K562 (cell line): ENCODE results near the gene KCNJ12. TPM values are rescaled to one million over a fixed set of nuclear protein-coding genes. Genes with fewer than 3 reads are reported as not detected.
"Not testable (repeated sequence)": the region's sequence is repeated elsewhere in the genome, so short reads cannot be mapped to it uniquely, and the experiment has no call there.

ENCODE experiments used
- ATAC-seq: fragments of 200-7000 bp; cut with Tn5 transposase; 3 replicates; pipeline ENCODE4 v1.9.1; 2020; ENCODE audit warnings: moderate library complexity
- BruUV-seq: library from RNA; stranded (reverse); fragments of 400-500 nt; replicated peaks from 2 replicates; lab custom pipeline; 2021; lab: Mats Ljungman, UMichigan
- CTCF ChIA-PET: fragments of 300-600 bp; formaldehyde crosslinking; extraction: SDS; loops from one replicate; lab custom pipeline; 2021; ENCODE audit warnings: low intra/inter-chr PET ratio; lab: Yijun Ruan, JAX
- POLR2A ChIA-PET: fragments of 300-600, 350-650 bp; sonication (Branson Sonifier 250); formaldehyde crosslinking; extraction: SDS; loops from one replicate; lab custom pipeline; 2021; ENCODE audit warnings: antibody characterized with exemption, inconsistent platforms; lab: Yijun Ruan, JAX
- DNase-seq, 4 experiments: peaks; one replicate each; pipeline versions ENCODE4 v3.0.0 to v3.0.0-alpha.2; 2011 to 2018; ENCODE audit warnings: low spot score in 3 of 4, mixed read lengths in 3 of 4; ENCODE audit errors: extremely low read depth in 1 of 4
- FAIRE-seq: peaks from 2 replicates; lab custom pipeline; 2011; peaks lifted over from hg19 to GRCh38; lab: Jason Lieb, UNC
- H2AFZ ChIP-seq: 2 replicates; pipeline ENCODE4 v1.6.0; 2011; ENCODE audit warnings: low read depth, low read length, control low read depth, inconsistent platforms
- H3K27ac ChIP-seq: fragments of 200-600 bp; 3 replicates; pipeline ENCODE4 v1.8.0; 2011; ENCODE audit warnings: low read depth, mild to moderate bottlenecking, control low read depth, inconsistent platforms, low read length, moderate library complexity, mixed read lengths; ENCODE audit errors: extremely low read depth
- H3K27me3 ChIP-seq, 2 experiments: fragments of 300-600 bp in 1 of 2; 2 replicates in 1 of 2; 3 replicates in 1 of 2; pipeline versions ENCODE4 v1.6.0 to v1.8.0; 2011; ENCODE audit warnings: inconsistent platforms in 2 of 2, low read length in 2 of 2, mild to moderate bottlenecking in 1 of 2, mixed read lengths in 1 of 2, moderate library complexity in 1 of 2; ENCODE audit not compliant: control insufficient read depth in 2 of 2, insufficient read depth in 2 of 2
- H3K36me3 ChIP-seq: fragments of 300-600 bp; 3 replicates; pipeline ENCODE4 v1.8.0; 2011; ENCODE audit warnings: mild to moderate bottlenecking, low read length, inconsistent platforms; ENCODE audit not compliant: control insufficient read depth, insufficient read depth
- H3K4me1 ChIP-seq, 2 experiments: fragments of 200-600 bp in 1 of 2; replicated peaks in 1 of 2; 2 replicates in 1 of 2; 3 replicates in 1 of 2; pipeline versions ENCODE4 v1.5.1 to v1.8.0; 2011; ENCODE audit warnings: inconsistent platforms in 2 of 2, low read length in 2 of 2, mild to moderate bottlenecking in 1 of 2, mixed read lengths in 1 of 2, moderate library complexity in 1 of 2; ENCODE audit not compliant: control insufficient read depth in 2 of 2, insufficient read depth in 2 of 2
- H3K4me2 ChIP-seq: 2 replicates; pipeline ENCODE4 v1.6.1; 2011; ENCODE audit warnings: low read length, control low read depth, inconsistent platforms, mixed read lengths; ENCODE audit not compliant: insufficient read depth
- H3K4me3 ChIP-seq: fragments of 200-600 bp; sonication (generic), shearing (Covaris generic); 2 replicates; pipeline ENCODE4 v1.5.1; 2016; ENCODE audit warnings: control low read depth, inconsistent platforms
- H3K79me2 ChIP-seq: fragments of 200-600 bp; 3 replicates; pipeline ENCODE4 v1.8.0; 2011; ENCODE audit warnings: low read length, inconsistent platforms; ENCODE audit not compliant: control insufficient read depth, insufficient read depth
- H3K9ac ChIP-seq, 2 experiments: 2 replicates each; pipeline versions ENCODE4 v1.6.0 to v1.6.1; 2011; ENCODE audit warnings: low read depth in 2 of 2, low read length in 2 of 2, control low read depth in 1 of 2, inconsistent platforms in 1 of 2, mild to moderate bottlenecking in 1 of 2, mixed read lengths in 1 of 2; ENCODE audit not compliant: insufficient read depth in 1 of 2
- H3K9me1 ChIP-seq: one replicate; pipeline ENCODE4 v1.6.0; 2011; ENCODE audit warnings: inconsistent platforms, mild to moderate bottlenecking, low read length, moderate library complexity; ENCODE audit not compliant: control insufficient read depth, insufficient read depth
- H3K9me3 ChIP-seq: replicated peaks from 2 replicates; pipeline ENCODE4 v1.5.1; 2011; ENCODE audit warnings: low read depth, low read length, inconsistent platforms; ENCODE audit not compliant: control insufficient read depth, insufficient read depth
- H4K20me1 ChIP-seq: replicated peaks from 2 replicates; pipeline ENCODE4 v1.6.1; 2011; ENCODE audit warnings: low read length, inconsistent platforms, mixed read lengths; ENCODE audit not compliant: control insufficient read depth, insufficient read depth
- CHD4 ChIP-seq: fragments of 200-600 bp; sonication (generic); IDR thresholded peaks from 3 replicates; pipeline ENCODE4 v1.6.1; 2012; ENCODE audit warnings: low read depth, mild to moderate bottlenecking, mixed read lengths, low read length, inconsistent platforms; ENCODE audit not compliant: insufficient read depth, insufficient replicate concordance, poor library complexity, severe bottlenecking
- CREB1 ChIP-seq, 2 experiments: sonication (generic) in 1 of 2; formaldehyde crosslinking in 1 of 2; IDR thresholded peaks; 2 replicates each; pipeline versions ENCODE4 v1.6.1 to v1.8.0; 2012 to 2022; ENCODE audit warnings: inconsistent platforms in 1 of 2, mild to moderate bottlenecking in 1 of 2, missing genetic modification reagents in 1 of 2, moderate library complexity in 1 of 2
- FOS ChIP-seq: IDR thresholded peaks from 3 replicates; pipeline ENCODE4 v1.6.1; 2011; ENCODE audit not compliant: insufficient read length; ENCODE audit errors: extremely low read depth
- HEY1 ChIP-seq: fragments of 250-450 bp; sonication (Bioruptor Pico); IDR thresholded peaks from 2 replicates; pipeline ENCODE4 v1.5.0; 2020; ENCODE audit warnings: mild to moderate bottlenecking, moderate library complexity, borderline replicate concordance
- MCM3 ChIP-seq: fragments of 450-650 bp; IDR thresholded peaks from 2 replicates; pipeline ENCODE4 v1.6.1; 2016
- POLR3G ChIP-seq: IDR thresholded peaks from 2 replicates; pipeline ENCODE4 v1.6.1; 2011; ENCODE audit not compliant: insufficient read length, insufficient replicate concordance; ENCODE audit errors: extremely low read depth
- SMAD3 ChIP-seq: fragments of 450-650 bp; formaldehyde crosslinking; conservative IDR thresholded peaks from 2 replicates; pipeline ENCODE4 v1.4.0; 2020; ENCODE audit warnings: mild to moderate bottlenecking
- SNAPC5 ChIP-seq: fragments of 250-450 bp; sonication (Bioruptor Pico); IDR thresholded peaks from 2 replicates; pipeline ENCODE4 v1.8.0; 2021; ENCODE audit warnings: moderate library complexity, mild to moderate bottlenecking, inconsistent platforms
- TEAD2 ChIP-seq: fragments of 450-650 bp; IDR thresholded peaks from 2 replicates; pipeline ENCODE4 v1.6.1; 2016; ENCODE audit warnings: missing genetic modification characterization, control low read depth, missing compliant biosample characterization
- TFAM ChIP-seq: fragments of 250-450 bp; sonication (Bioruptor Pico); conservative IDR thresholded peaks from 2 replicates; pipeline ENCODE4 v1.5.0; 2021; ENCODE audit warnings: mild to moderate bottlenecking, moderate library complexity
- ZFP1 ChIP-seq: fragments of 450-650 bp; formaldehyde crosslinking; IDR thresholded peaks from 2 replicates; pipeline ENCODE4 v1.4.0; 2020; ENCODE audit warnings: mild to moderate bottlenecking, mixed read lengths
- ZFP91 ChIP-seq: sonication (generic); formaldehyde crosslinking; IDR thresholded peaks from 2 replicates; pipeline ENCODE4 v1.8.0; 2022; ENCODE audit warnings: mild to moderate bottlenecking, missing genetic modification reagents
- ZFPM2 ChIP-seq: fragments of 250-450 bp; sonication (Bioruptor Pico); IDR thresholded peaks from 2 replicates; pipeline ENCODE4 v1.5.1; 2022; ENCODE audit warnings: mild to moderate bottlenecking
- WGBS: fragments of 100-300 bp; shearing (Covaris generic); methylation state at CpG from one replicate; pipeline ENCODE4 v1.1.6; 2016; ENCODE audit warnings: low coverage, mixed read lengths; ENCODE audit not compliant: insufficient coverage; ENCODE audit errors: missing lambda C conversion rate; 5-methylcytosine and 5-hydroxymethylcytosine counted together
- in situ Hi-C: fragments of 300-500 bp; cut with MboI; formaldehyde crosslinking; loops from 4 replicates; pipeline ENCODE4 v1.15.0; 2018; ENCODE audit warnings: inconsistent platforms, mixed read lengths
- intact Hi-C: fragments of 100-400 bp; cut with micrococcal nuclease; formaldehyde crosslinking; loops from 2 replicates; pipeline ENCODE4 v1.14.2; 2022
- polyA plus RNA-seq, 8 experiments: library from polyadenylated mRNA; depleted of rRNA in 4 of 8; stranded (reverse) in 5 of 8; unstranded in 3 of 8; fragments of >200 nt; fragmentation: Nextera tagmentation in 2 of 8; fragmentation: Illumina TruSeq in 1 of 8; extraction: Ambion mirVana in 2 of 8; extraction: Trizol in 1 of 8; gene quantifications; 2 replicates each; pipeline versions ENCODE4 v1.2.1 to v1.2.3, GENCODE V29; 2011 to 2014; ENCODE audit warnings: inconsistent platforms in 1 of 8, missing spikeins in 1 of 8
- total RNA-seq, 7 experiments: library from RNA; depleted of rRNA in 6 of 7; stranded (reverse); fragments of >200 nt in 6 of 7; fragmentation: Illumina TruSeq in 2 of 7; extraction: Trizol in 2 of 7; gene quantifications; 2 replicates each; pipeline versions ENCODE4 v1.2.1 to v1.2.3, GENCODE V29; 2011 to 2021; ENCODE audit warnings: low replicate concordance in 1 of 7

The KCNJ12 gene
- total and polyA plus RNA-seq, 9 of the 15 experiments (the other 6 are each of a cell fraction or from before 2014, with no cell fraction given) = 0.02 TPM; not detected in 8

GRCh38 chr17:21400816-21401593 is 24.8 kb downstream of the KCNJ12 start:
- no peaks in the 10 kb centered on the region for H3K9me1 ChIP-seq
- ChIA-PET CTCF (no interaction called here), POLR2A (no interaction called here)
- H3K79me2 ChIP-seq = no peaks in the 10 kb centered on the region
- peak; percentile 6 for FAIRE-seq
- H3K27ac ChIP-seq = no peak overlapping the region
- in situ Hi-C loops (loop anchor here (25.0 kb wide), 1 partner anchor 686 kb away; no protein-coding TSS in a partner anchor), intact Hi-C loops (no loop called here)
- H3K4me3 ChIP-seq = no peak overlapping the region
- no TSS peak for BruUV-seq
- peak; percentile 34 for ATAC-seq
- peaks cover 4% of the 10 kb centered on the region; the same call in 1 of the 2 replicates for H4K20me1 ChIP-seq
- WGBS = 8% methylated on average over 10 of the region's 15 CpGs
- no peaks in the 10 kb centered on the region for H3K9me3 ChIP-seq
- no peak for TF ChIP-seq TFAM (CRISPR knock-in tag)
- TF ChIP-seq ZFP91 (CRISPR knock-in tag) = no peak
- no peak for TF ChIP-seq SMAD3 (CRISPR knock-in tag)
- no peak for TF ChIP-seq ZFPM2
- TF ChIP-seq FOS = no peak
- no peak for TF ChIP-seq HEY1 (CRISPR knock-in tag)
- no peak for TF ChIP-seq ZFP1 (CRISPR knock-in tag)
- no peak for TF ChIP-seq MCM3
- no peak for TF ChIP-seq CHD4
- TF ChIP-seq SNAPC5 (CRISPR knock-in tag) = no peak
- no peak for TF ChIP-seq TEAD2
- TF ChIP-seq CREB1 (IDR thresholded peaks at IDR 0.05) = no peak
- TF ChIP-seq CREB1 (CRISPR knock-in tag; IDR thresholded peaks at IDR 0.05) = no peak
- no peak for TF ChIP-seq POLR3G
- no peak overlapping the region for H3K9ac ChIP-seq
- no peak overlapping the region for H3K4me2 ChIP-seq
- peaks cover 0 to 28% of the 10 kb centered on the region in 2 experiments; a peak in 2 of 5 replicates for H3K27me3 ChIP-seq
- no peak for DNase-seq
- no peak overlapping the region for H2AFZ ChIP-seq
- peaks cover 0 to 6% of the 10 kb centered on the region in 2 experiments; a peak in 2 of 5 replicates for H3K4me1 ChIP-seq
- no peaks in the 10 kb centered on the region for H3K36me3 ChIP-seq

GRCh38 chr17:21402166-21402571 is 26.0 kb downstream of the KCNJ12 start:
- H3K36me3 ChIP-seq, POLR2A ChIA-PET, H3K9ac ChIP-seq, BruUV-seq, H3K4me3 ChIP-seq, H3K79me2 ChIP-seq, H3K9me3 ChIP-seq, H4K20me1 ChIP-seq, ATAC-seq, H3K4me2 ChIP-seq, CTCF ChIA-PET, H3K4me1 ChIP-seq, H3K27ac ChIP-seq, intact Hi-C loops, H2AFZ ChIP-seq, H3K9me1 ChIP-seq, DNase-seq, FAIRE-seq: not testable (repeated sequence)
- H3K27me3 ChIP-seq = peaks cover 0 to 28% of the 10 kb centered on the region in 2 experiments; a peak in 2 of 5 replicates
- in situ Hi-C loops = loop anchor here (25.0 kb wide), 1 partner anchor 685 kb away; no protein-coding TSS in a partner anchor
- WGBS = 14% methylated on average over 8 of the region's 8 CpGs
